Smooth muscle cell (in vitro differentiated cells): Measurements from ENCODE around the gene EBI3. TPM values are rescaled to one million over a fixed set of nuclear protein-coding genes. Genes with fewer than 3 reads are reported as not detected.

ENCODE experiments used
- DNase-seq: peaks from one replicate; lab custom pipeline; 2025; ENCODE audit not compliant: unreplicated experiment; lab: John Stamatoyannopoulos, UW
- H2AFZ ChIP-seq: fragments of 200-600 bp; sonication (generic); 2 replicates; pipeline ENCODE4 v1.6.0; 2016; ENCODE audit warnings: antibody characterized with exemption, low read depth, mild to moderate bottlenecking
- H3F3A ChIP-seq: fragments of 200-600 bp; sonication (generic); 2 replicates; pipeline ENCODE4 v1.6.0; 2017; ENCODE audit warnings: antibody characterized with exemption, low read depth
- H3K27ac ChIP-seq: fragments of 200-600 bp; sonication (generic); 2 replicates; pipeline ENCODE4 v1.5.1; 2016; ENCODE audit warnings: low read depth, mild to moderate bottlenecking
- H3K27me3 ChIP-seq: fragments of 200-600 bp; sonication (generic); 2 replicates; pipeline ENCODE4 v1.6.1; 2016; ENCODE audit warnings: low read depth, mild to moderate bottlenecking
- H3K36me3 ChIP-seq: fragments of 200-600 bp; sonication (generic); 2 replicates; pipeline ENCODE4 v1.5.1; 2016; ENCODE audit warnings: low read depth
- H3K4me1 ChIP-seq: fragments of 200-600 bp; sonication (generic); 2 replicates; pipeline ENCODE4 v1.5.1; 2016; ENCODE audit warnings: low read depth
- H3K4me2 ChIP-seq: fragments of 200-600 bp; sonication (generic); 2 replicates; pipeline ENCODE4 v1.6.0; 2016; ENCODE audit warnings: mild to moderate bottlenecking
- H3K4me3 ChIP-seq: fragments of 200-600 bp; sonication (generic); 2 replicates; pipeline ENCODE4 v1.5.1; 2016; ENCODE audit warnings: mild to moderate bottlenecking
- H3K79me2 ChIP-seq: fragments of 200-600 bp; sonication (generic); 2 replicates; pipeline ENCODE4 v1.6.0; 2016; ENCODE audit warnings: low read depth, mild to moderate bottlenecking
- H3K9ac ChIP-seq: fragments of 200-600 bp; sonication (generic); 2 replicates; pipeline ENCODE4 v1.6.0; 2016; ENCODE audit warnings: low read depth
- H3K9me3 ChIP-seq: fragments of 200-600 bp; sonication (generic); replicated peaks from 2 replicates; pipeline ENCODE4 v1.5.1; 2016; ENCODE audit warnings: low read depth
- H4K20me1 ChIP-seq: fragments of 200-600 bp; sonication (generic); 2 replicates; pipeline ENCODE4 v1.6.0; 2016; ENCODE audit warnings: low read depth
- CTCF ChIP-seq: fragments of 200-600 bp; sonication (generic); IDR thresholded peaks from 2 replicates; pipeline ENCODE4 v1.5.1; 2017; ENCODE audit warnings: borderline replicate concordance, mild to moderate bottlenecking, antibody characterized with exemption; ENCODE audit not compliant: insufficient read depth, poor library complexity, severe bottlenecking
- WGBS: methylation state at CpG from one replicate; pipeline ENCODE4 v1.1.7; 2016; ENCODE audit warnings: low lambda C conversion rate; 5-methylcytosine and 5-hydroxymethylcytosine counted together
- polyA plus RNA-seq: library from polyadenylated mRNA; unstranded; fragments of >200 nt; fragmentation: Nextera tagmentation; extraction: Ambion mirVana; gene quantifications from 2 replicates; pipeline ENCODE4 v1.2.1, GENCODE V29; 2016
- total RNA-seq: library from RNA; depleted of rRNA; stranded (reverse); fragments of >200 nt; gene quantifications from 2 replicates; pipeline ENCODE4 v1.2.3, GENCODE V29; 2014

Gene EBI3
- total and polyA plus RNA-seq, 2 experiments from 2014 or later, result 0.40 to 3.9 TPM

- H3F3A ChIP-seq, result no peaks in the 10 kb centered on the region
- no peak overlapping the region for H3K4me2 ChIP-seq
- no peak for DNase-seq
- no peak for TF ChIP-seq CTCF
- no peaks in the 10 kb centered on the region for H3K36me3 ChIP-seq
- H3K4me1 ChIP-seq, result no peaks in the 10 kb centered on the region
- 61% methylated on average over 7 of the region's 7 CpGs for WGBS
- H3K9me3 ChIP-seq, result no peaks in the 10 kb centered on the region
- peaks cover 34% of the 10 kb centered on the region for H3K27me3 ChIP-seq
- H3K4me3 ChIP-seq, result no peak overlapping the region
- no peak overlapping the region for H3K27ac ChIP-seq
- no peaks in the 10 kb centered on the region for H3K79me2 ChIP-seq
- no peak overlapping the region for H3K9ac ChIP-seq
- H4K20me1 ChIP-seq, result no peaks in the 10 kb centered on the region
- H2AFZ ChIP-seq, result no peak overlapping the region
Measured at GRCh38 chr19:4194353-4194752, 35.0 kb upstream of the EBI3 start.

- Histone ChIP-seq H3K9me3 (no peaks in the 10 kb centered on the region), H3K27ac (no peak overlapping the region), H3K4me1 (no peaks in the 10 kb centered on the region), H3K4me2 (no peak overlapping the region), H3F3A (no peaks in the 10 kb centered on the region), H3K9ac (no peak overlapping the region), H3K27me3 (peaks cover 50% of the 10 kb centered on the region), H2AFZ (no peak overlapping the region), H3K36me3 (no peaks in the 10 kb centered on the region), H3K4me3 (no peak overlapping the region), H3K79me2 (no peaks in the 10 kb centered on the region), H4K20me1 (no peaks in the 10 kb centered on the region)
- no peak for TF ChIP-seq CTCF
- 81% methylated on average over 8 of the region's 8 CpGs for WGBS
- no peak for DNase-seq
Measured at GRCh38 chr19:4196009-4196408, 33.3 kb upstream of the EBI3 start.

- Histone ChIP-seq H3F3A (no peaks in the 10 kb centered on the region), H4K20me1 (no peaks in the 10 kb centered on the region), H3K9ac (no peak overlapping the region), H3K36me3 (no peaks in the 10 kb centered on the region), H3K9me3 (no peaks in the 10 kb centered on the region), H3K4me3 (no peak overlapping the region), H3K4me1 (no peaks in the 10 kb centered on the region), H3K27me3 (peaks cover 53% of the 10 kb centered on the region), H3K79me2 (no peaks in the 10 kb centered on the region), H2AFZ (no peak overlapping the region), H3K4me2 (no peak overlapping the region), H3K27ac (no peak overlapping the region)
- TF ChIP-seq CTCF, result no peak
- DNase-seq, result no peak
- WGBS, result 86% methylated on average over 22 of the region's 22 CpGs
Measured at GRCh38 chr19:4196587-4197148, 32.7 kb upstream of the EBI3 start.

- no peaks in the 10 kb centered on the region for H3K79me2 ChIP-seq
- TF ChIP-seq CTCF, result no peak
- 89% methylated on average over 5 of the region's 5 CpGs for WGBS
- H3K27me3 ChIP-seq, result peaks cover 58% of the 10 kb centered on the region
- H3K36me3 ChIP-seq, result no peaks in the 10 kb centered on the region
- H4K20me1 ChIP-seq, result no peaks in the 10 kb centered on the region
- no peak overlapping the region for H3K4me2 ChIP-seq
- no peak overlapping the region for H2AFZ ChIP-seq
- H3F3A ChIP-seq, result no peaks in the 10 kb centered on the region
- no peaks in the 10 kb centered on the region for H3K4me1 ChIP-seq
- DNase-seq, result no peak
- no peaks in the 10 kb centered on the region for H3K9me3 ChIP-seq
- no peak overlapping the region for H3K27ac ChIP-seq
- no peak overlapping the region for H3K9ac ChIP-seq
- H3K4me3 ChIP-seq, result no peak overlapping the region
Measured at GRCh38 chr19:4197228-4197624, 32.1 kb upstream of the EBI3 start.
